ENCODE results near the gene RPL38. TPM values are rescaled to one million over a fixed set of nuclear protein-coding genes. Genes with fewer than 3 reads are reported as not detected.

The RPL38 gene
- polyA plus RNA-seq, 1 of the 3 experiments (the other 2 are of a cell fraction), result 4,154 TPM

- Histone ChIP-seq H2AFZ (ENCODE audit: low read depth) (no peak overlapping the region), H3K9ac (no peak overlapping the region), H3K9me2 (no peaks in the 10 kb centered on the region), H4K20me1 (ENCODE audit: insufficient read depth) (no peaks in the 10 kb centered on the region), H3K4me3 (ENCODE audit: low read depth in 2 of 2, low read length in 1 of 2) (no peak overlapping the region), H3K79me2 (ENCODE audit: insufficient read depth) (no peaks in the 10 kb centered on the region), H3K4me1 (ENCODE audit: control insufficient read depth in 1 of 2, insufficient read depth in 2 of 2, low read depth in 1 of 2, low read length in 1 of 2) (peaks cover 0 to 5% of the 10 kb centered on the region in 2 experiments; a peak in 1 of 4 replicates), H3K9me3 (no peaks in the 10 kb centered on the region), H3K27ac (ENCODE audit: low read depth in 2 of 2, low read length in 1 of 2) (no peak overlapping the region), H3K4me2 (no peak overlapping the region), H3F3A (replicated peaks; ENCODE audit: insufficient read depth) (no peaks in the 10 kb centered on the region), H3K36me3 (replicated peaks in 1 of 2; ENCODE audit: control insufficient read depth in 1 of 2, insufficient read depth in 2 of 2, low read length in 1 of 2) (no peaks in the 10 kb centered on the region), H3K27me3 (ENCODE audit: insufficient read depth) (no peaks in the 10 kb centered on the region)
- WGBS (ENCODE audit: low lambda C conversion rate), result 66% methylated on average over 17 of the region's 17 CpGs
- CTCF ChIA-PET, result interaction anchor here (0.8 to 18.5 kb wide), 12 partner anchors 9 to 753 kb away, joined by 3 to 284 read pairs (median 4); partner anchors contain the start of gene RPL38
- no peak for DNase-seq
- POLR2A ChIA-PET, result no interaction called here
- TF ChIP-seq RAD21 (IDR thresholded peaks at IDR 0.05; ENCODE audit: low read length) (no peak), USF1 (IDR thresholded peaks at IDR 0.05; ENCODE audit: borderline replicate concordance, low read depth) (no peak)
Measured at GRCh38 chr17:74182041-74182723, 21.3 kb upstream of the RPL38 start.

GRCh38 chr17:74183411-74183810, 20.1 kb upstream of the RPL38 start:
- no peak overlapping the region for H3K27ac ChIP-seq (ENCODE audit: low read depth in 2 of 2, low read length in 1 of 2)
- H4K20me1 ChIP-seq (ENCODE audit: insufficient read depth), result no peaks in the 10 kb centered on the region
- TF ChIP-seq SIN3A (IDR thresholded peaks at IDR 0.05; ENCODE audit: borderline replicate concordance, low read depth, low read length), result no peak
- no peak for TF ChIP-seq PBX3 (IDR thresholded peaks at IDR 0.05)
- TF ChIP-seq TCF12 (IDR thresholded peaks at IDR 0.05), result no peak
- TF ChIP-seq USF1 (IDR thresholded peaks at IDR 0.05; ENCODE audit: borderline replicate concordance, low read depth), result no peak
- no peak for TF ChIP-seq GABPA (IDR thresholded peaks at IDR 0.05; ENCODE audit: low read depth)
- TF ChIP-seq TEAD4 (IDR thresholded peaks at IDR 0.05; ENCODE audit: borderline replicate concordance, insufficient read depth), result no peak
- TF ChIP-seq EP300 (IDR thresholded peaks at IDR 0.05; ENCODE audit: borderline replicate concordance in 1 of 2, low read depth in 1 of 2, low read length in 1 of 2), result no peak
- TF ChIP-seq FOSL2 (IDR thresholded peaks at IDR 0.05; ENCODE audit: borderline replicate concordance, low read depth), result no peak
- TF ChIP-seq IRF3 (IDR thresholded peaks at IDR 0.05; ENCODE audit: low read depth, low read length), result no peak
- TF ChIP-seq TAF1 (IDR thresholded peaks at IDR 0.05; ENCODE audit: borderline replicate concordance, low read depth, low read length), result no peak
- ChIA-PET POLR2A (no interaction called here), CTCF (interaction anchor here (0.7 to 18.5 kb wide), 7 partner anchors 18 to 585 kb away, joined by 3 to 284 read pairs (median 3); partner anchors contain the start of gene RPL38)
- H3K4me3 ChIP-seq (ENCODE audit: low read depth in 2 of 2, low read length in 1 of 2), result no peak overlapping the region
- H3K36me3 ChIP-seq (replicated peaks in 1 of 2; ENCODE audit: control insufficient read depth in 1 of 2, insufficient read depth in 2 of 2, low read length in 1 of 2), result no peaks in the 10 kb centered on the region
- H3K9me2 ChIP-seq, result no peaks in the 10 kb centered on the region
- H3K4me2 ChIP-seq, result no peak overlapping the region
- H3K4me1 ChIP-seq (ENCODE audit: control insufficient read depth in 1 of 2, insufficient read depth in 2 of 2, low read depth in 1 of 2, low read length in 1 of 2), result peaks cover 0 to 5% of the 10 kb centered on the region in 2 experiments; a peak in 1 of 4 replicates
- H2AFZ ChIP-seq (ENCODE audit: low read depth), result no peak overlapping the region
- H3F3A ChIP-seq (replicated peaks; ENCODE audit: insufficient read depth), result no peaks in the 10 kb centered on the region
- no peaks in the 10 kb centered on the region for H3K27me3 ChIP-seq (ENCODE audit: insufficient read depth)
- no peaks in the 10 kb centered on the region for H3K79me2 ChIP-seq (ENCODE audit: insufficient read depth)
- H3K9me3 ChIP-seq, result no peaks in the 10 kb centered on the region
- no peak overlapping the region for H3K9ac ChIP-seq
- WGBS (ENCODE audit: low lambda C conversion rate), result 64% methylated on average over 9 of the region's 9 CpGs
- no peak for DNase-seq

Data from SK-N-SH (cell line).